K562 (cell line): ENCODE data around the gene TMEM222. TPM values are rescaled to one million over a fixed set of nuclear protein-coding genes. Genes with fewer than 3 reads are reported as not detected.

ENCODE experiments used
- ARID2 ChIP-seq: fragments of 450-650 bp; IDR thresholded peaks from 2 replicates; pipeline ENCODE4 v1.6.1; 2017; ENCODE audit warnings: antibody characterized with exemption, mild to moderate bottlenecking
- ASH1L ChIP-seq: fragments of 450-650 bp; IDR thresholded peaks from 2 replicates; pipeline ENCODE4 v1.6.1; 2018; ENCODE audit warnings: borderline replicate concordance, mild to moderate bottlenecking, low read depth; ENCODE audit not compliant: partially characterized antibody
- ATF1 ChIP-seq, 2 experiments: fragments of 450-650 bp in 1 of 2; IDR thresholded peaks; 2 replicates each; pipeline ENCODE4 v1.6.1; 2016; ENCODE audit warnings: missing compliant biosample characterization in 1 of 2, missing genetic modification characterization in 1 of 2
- CBFA2T2 ChIP-seq: fragments of 450-650 bp; conservative IDR thresholded peaks from 2 replicates; pipeline ENCODE4 v1.6.1; 2017; ENCODE audit warnings: mild to moderate bottlenecking
- GTF2A2 ChIP-seq: IDR thresholded peaks from 2 replicates; pipeline ENCODE4 v1.6.1; 2016; ENCODE audit warnings: mild to moderate bottlenecking, missing genetic modification characterization, missing compliant biosample characterization
- MYC ChIP-seq, 2 experiments: fragments of 250-450 bp in 1 of 2; sonication (Bioruptor Pico) in 1 of 2; IDR thresholded peaks; 2 replicates each; pipeline versions ENCODE4 v1.5.1 to v1.6.1; 2012 to 2021; ENCODE audit warnings: low read depth in 2 of 2, borderline replicate concordance in 1 of 2, improper control_type of control experiment in 1 of 2, low read length in 1 of 2, mild to moderate bottlenecking in 1 of 2, moderate library complexity in 1 of 2
- RBM34 ChIP-seq: fragments of 200-400 bp; formaldehyde crosslinking; IDR thresholded peaks from 2 replicates; pipeline ENCODE4 v1.6.1; 2018; ENCODE audit warnings: low read length, borderline replicate concordance; ENCODE audit not compliant: insufficient read depth
- SMARCE1 ChIP-seq: fragments of 450-650 bp; IDR thresholded peaks from 2 replicates; pipeline ENCODE4 v1.7.1; 2016; ENCODE audit warnings: mild to moderate bottlenecking
- TBP ChIP-seq: optimal IDR thresholded peaks from 2 replicates; pipeline ENCODE3; 2011; ENCODE audit warnings: low read depth, low read length, improper control_type of control experiment
- ZNF133 ChIP-seq: fragments of 250-450 bp; sonication (Bioruptor Pico); IDR thresholded peaks from 2 replicates; pipeline ENCODE4 v1.4.0; 2020; ENCODE audit warnings: mild to moderate bottlenecking
- polyA plus RNA-seq, 8 experiments: library from polyadenylated mRNA; depleted of rRNA in 4 of 8; stranded (reverse) in 5 of 8; unstranded in 3 of 8; fragments of >200 nt; fragmentation: Nextera tagmentation in 2 of 8; fragmentation: Illumina TruSeq in 1 of 8; extraction: Ambion mirVana in 2 of 8; extraction: Trizol in 1 of 8; gene quantifications; 2 replicates each; pipeline versions ENCODE4 v1.2.1 to v1.2.3, GENCODE V29; 2011 to 2014; ENCODE audit warnings: inconsistent platforms in 1 of 8, missing spikeins in 1 of 8
- total RNA-seq, 7 experiments: library from RNA; depleted of rRNA in 6 of 7; stranded (reverse); fragments of >200 nt in 6 of 7; fragmentation: Illumina TruSeq in 2 of 7; extraction: Trizol in 2 of 7; gene quantifications; 2 replicates each; pipeline versions ENCODE4 v1.2.1 to v1.2.3, GENCODE V29; 2011 to 2021; ENCODE audit warnings: low replicate concordance in 1 of 7
- TF ChIP-seq, protein P1 (sequence below): fragments of 450-650 bp; IDR thresholded peaks from 2 replicates; pipeline ENCODE4 v1.6.1; 2016; ENCODE audit warnings: antibody characterized with exemption
- TF ChIP-seq, protein P2 (sequence below), 3 experiments: fragments of 200-800 bp in 1 of 3; fragments of 250-450 bp in 1 of 3; fragments of 450-650 bp in 1 of 3; sonication (Bioruptor Pico) in 1 of 3; sonication (Bioruptor generic) in 1 of 3; formaldehyde crosslinking in 1 of 3; IDR thresholded peaks; 2 replicates each; pipeline versions ENCODE4 v1.6.1 to v1.8.0; 2016 to 2022; ENCODE audit warnings: mild to moderate bottlenecking in 2 of 3, missing genetic modification characterization in 2 of 3, missing compliant biosample characterization in 1 of 3, moderate library complexity in 1 of 3

The TMEM222 gene
- total and polyA plus RNA-seq, 9 of the 15 experiments (the other 6 are each of a cell fraction or from before 2014, with no cell fraction given) = 6.9 to 48.0 (median 32.8) TPM

DNA sequence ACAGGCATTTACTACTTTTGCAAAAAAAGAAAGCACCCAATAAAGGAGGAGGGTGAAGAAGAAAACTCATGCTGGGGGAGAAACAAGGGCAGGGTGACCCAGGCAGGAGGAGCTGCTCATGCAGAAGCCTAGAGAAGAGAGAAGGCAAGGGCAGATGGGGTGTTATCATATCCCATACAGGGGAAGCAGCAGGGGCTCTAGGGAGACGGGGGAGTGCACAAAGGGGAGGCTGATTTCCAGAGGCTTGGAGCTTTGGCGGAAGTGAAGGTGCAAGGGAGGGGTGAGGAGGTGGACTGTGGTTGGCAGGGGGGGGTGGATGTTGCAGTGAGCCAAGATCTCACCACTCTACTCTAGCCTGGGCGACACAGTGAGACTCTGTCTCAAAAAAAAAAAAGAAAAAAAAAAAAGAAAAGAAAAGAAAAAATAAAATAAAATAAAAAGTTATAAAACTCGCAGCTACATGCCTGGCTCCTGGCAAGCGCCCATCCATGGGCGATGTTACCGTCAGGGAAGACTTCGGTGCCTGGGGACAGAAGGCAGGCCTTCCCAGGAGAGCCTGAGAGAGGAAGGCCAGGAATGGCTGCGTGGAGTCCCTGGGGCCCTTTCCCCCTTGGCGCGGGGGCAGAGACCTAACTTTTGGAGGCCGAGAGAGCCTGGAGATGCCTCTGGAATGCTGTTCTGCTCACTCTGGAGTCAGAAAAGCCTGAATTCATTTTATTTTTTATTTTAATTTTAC lies 56.0 kb downstream of the TMEM222 start (continued):
- TF ChIP-seq, protein P1, sequence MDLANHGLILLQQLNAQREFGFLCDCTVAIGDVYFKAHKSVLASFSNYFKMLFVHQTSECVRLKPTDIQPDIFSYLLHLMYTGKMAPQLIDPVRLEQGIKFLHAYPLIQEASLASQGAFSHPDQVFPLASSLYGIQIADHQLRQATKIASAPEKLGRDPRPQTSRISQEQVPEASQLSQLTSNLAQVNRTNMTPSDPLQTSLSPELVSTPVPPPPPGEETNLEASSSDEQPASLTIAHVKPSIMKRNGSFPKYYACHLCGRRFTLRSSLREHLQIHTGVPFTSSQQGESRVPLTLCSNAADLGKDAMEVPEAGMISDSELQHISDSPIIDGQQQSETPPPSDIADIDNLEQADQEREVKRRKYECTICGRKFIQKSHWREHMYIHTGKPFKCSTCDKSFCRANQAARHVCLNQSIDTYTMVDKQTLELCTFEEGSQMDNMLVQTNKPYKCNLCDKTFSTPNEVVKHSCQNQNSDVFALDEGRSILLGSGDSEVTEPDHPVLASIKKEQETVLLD = peak; percentile 14; the same call in 1 of the 2 replicates
- TF ChIP-seq ARID2 = no peak
- TF ChIP-seq SMARCE1 = peak; percentile 48; the same call in 1 of the 2 replicates
- TF ChIP-seq CBFA2T2 = peak; percentile 43; the same call in 1 of the 2 replicates
- TF ChIP-seq, protein P2, sequence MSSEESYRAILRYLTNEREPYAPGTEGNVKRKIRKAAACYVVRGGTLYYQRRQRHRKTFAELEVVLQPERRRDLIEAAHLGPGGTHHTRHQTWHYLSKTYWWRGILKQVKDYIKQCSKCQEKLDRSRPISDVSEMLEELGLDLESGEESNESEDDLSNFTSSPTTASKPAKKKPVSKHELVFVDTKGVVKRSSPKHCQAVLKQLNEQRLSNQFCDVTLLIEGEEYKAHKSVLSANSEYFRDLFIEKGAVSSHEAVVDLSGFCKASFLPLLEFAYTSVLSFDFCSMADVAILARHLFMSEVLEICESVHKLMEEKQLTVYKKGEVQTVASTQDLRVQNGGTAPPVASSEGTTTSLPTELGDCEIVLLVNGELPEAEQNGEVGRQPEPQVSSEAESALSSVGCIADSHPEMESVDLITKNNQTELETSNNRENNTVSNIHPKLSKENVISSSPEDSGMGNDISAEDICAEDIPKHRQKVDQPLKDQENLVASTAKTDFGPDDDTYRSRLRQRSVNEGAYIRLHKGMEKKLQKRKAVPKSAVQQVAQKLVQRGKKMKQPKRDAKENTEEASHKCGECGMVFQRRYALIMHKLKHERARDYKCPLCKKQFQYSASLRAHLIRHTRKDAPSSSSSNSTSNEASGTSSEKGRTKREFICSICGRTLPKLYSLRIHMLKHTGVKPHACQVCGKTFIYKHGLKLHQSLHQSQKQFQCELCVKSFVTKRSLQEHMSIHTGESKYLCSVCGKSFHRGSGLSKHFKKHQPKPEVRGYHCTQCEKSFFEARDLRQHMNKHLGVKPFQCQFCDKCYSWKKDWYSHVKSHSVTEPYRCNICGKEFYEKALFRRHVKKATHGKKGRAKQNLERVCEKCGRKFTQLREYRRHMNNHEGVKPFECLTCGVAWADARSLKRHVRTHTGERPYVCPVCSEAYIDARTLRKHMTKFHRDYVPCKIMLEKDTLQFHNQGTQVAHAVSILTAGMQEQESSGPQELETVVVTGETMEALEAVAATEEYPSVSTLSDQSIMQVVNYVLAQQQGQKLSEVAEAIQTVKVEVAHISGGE (CRISPR knock-in tag; IDR thresholded peaks at IDR 0.05) = peak in 1 of 3 experiments; percentile 66; a peak in 2 of 6 replicates
- no peak for TF ChIP-seq ASH1L
- TF ChIP-seq ATF1 (CRISPR knock-in tag; IDR thresholded peaks at IDR 0.05) = no peak
- no peak for TF ChIP-seq ATF1 (tag; IDR thresholded peaks at IDR 0.05)
- TF ChIP-seq RBM34 = no peak
- no peak for TF ChIP-seq ZNF133
- TF ChIP-seq TBP = peak; percentile 44
- TF ChIP-seq GTF2A2 = no peak
- TF ChIP-seq MYC (IDR thresholded peaks at IDR 0.05; ENCODE audit: low read depth, low read length) = peak; percentile 13; the same call in 1 of the 2 replicates
- TF ChIP-seq MYC (CRISPR knock-in tag; IDR thresholded peaks at IDR 0.05; ENCODE audit: borderline replicate concordance, low read depth) = no peak
